Endodermal cell (in vitro differentiated cells): ENCODE measurements around the gene SPATS2. TPM values are rescaled to one million over a fixed set of nuclear protein-coding genes. Genes with fewer than 3 reads are reported as not detected.

Experiments
- DNase-seq: peaks from one replicate; pipeline ENCODE4 v3.0.0-alpha.2; 2017
- H3K27ac ChIP-seq: 2 replicates; pipeline ENCODE4 v1.5.1; 2013; ENCODE audit warnings: mild to moderate bottlenecking, low read depth, low read length, moderate library complexity
- H3K27me3 ChIP-seq: 2 replicates; pipeline ENCODE4 v1.6.1; 2013; ENCODE audit warnings: mild to moderate bottlenecking, low read length, moderate library complexity; ENCODE audit not compliant: insufficient read depth, control insufficient read depth, poor library complexity, severe bottlenecking
- H3K36me3 ChIP-seq: 2 replicates; pipeline ENCODE4 v1.7.0; 2013; ENCODE audit warnings: mild to moderate bottlenecking, low read length, moderate library complexity; ENCODE audit not compliant: control insufficient read depth, insufficient read depth
- H3K4me1 ChIP-seq: one replicate; pipeline ENCODE4 v1.7.0; 2013; ENCODE audit warnings: low read length; ENCODE audit not compliant: control insufficient read depth, insufficient read depth
- H3K4me3 ChIP-seq: 2 replicates; pipeline ENCODE4 v1.5.1; 2013; ENCODE audit warnings: mild to moderate bottlenecking, low read length, moderate library complexity
- H3K9ac ChIP-seq: 2 replicates; pipeline ENCODE4 v1.6.1; 2013; ENCODE audit warnings: mild to moderate bottlenecking, low read length, moderate library complexity; ENCODE audit not compliant: poor library complexity, severe bottlenecking; ENCODE audit errors: extremely low read depth
- H3K9me3 ChIP-seq: 2 replicates; pipeline ENCODE4 v1.6.1; 2013; ENCODE audit warnings: mild to moderate bottlenecking, low read length, moderate library complexity; ENCODE audit not compliant: control insufficient read depth
- H3K27ac Mint-ChIP-seq: 2 replicates; pipeline ENCODE4 v1.8.0; 2020; ENCODE audit warnings: mixed read lengths
- H3K27me3 Mint-ChIP-seq: 2 replicates; pipeline ENCODE4 v1.8.0; 2021; ENCODE audit warnings: mild to moderate bottlenecking, mixed read lengths; ENCODE audit not compliant: insufficient read depth
- H3K36me3 Mint-ChIP-seq: 2 replicates; pipeline ENCODE4 v1.8.0; 2020; ENCODE audit warnings: low read depth, mixed read lengths
- H3K4me1 Mint-ChIP-seq: 2 replicates; pipeline ENCODE4 v1.8.0; 2020; ENCODE audit warnings: mixed read lengths
- H3K4me3 Mint-ChIP-seq: 2 replicates; pipeline ENCODE4 v1.8.0; 2020; ENCODE audit warnings: mild to moderate bottlenecking, moderate library complexity, mixed read lengths
- H3K9me3 Mint-ChIP-seq: 2 replicates; pipeline ENCODE4 v1.8.0; 2020; ENCODE audit warnings: mild to moderate bottlenecking, mixed read lengths
- WGBS, 2 experiments: methylation state at CpG; one replicate each; pipeline versions ENCODE4 v1.1.5 to v1.1.7; 2013; ENCODE audit warnings: missing lambda C conversion rate in 2 of 2, mixed read lengths in 1 of 2; ENCODE audit not compliant: insufficient coverage in 1 of 2, insufficient read length in 1 of 2; 5-methylcytosine and 5-hydroxymethylcytosine counted together
- total RNA-seq, 2 donors: library from RNA; stranded (reverse); fragmentation: NEBNext Ultra II Directional in 1 of 2; extraction: Animal tissue kit (Norgen Biotek cat#: 25700) in 1 of 2; gene quantifications; 2 replicates in 1 of 2; 3 replicates in 1 of 2; pipeline ENCODE4 v1.2.1, GENCODE V29; 2021
- TF ChIP-seq, protein P1 (sequence below): fragments of 200-600 bp; sonication (generic); conservative IDR thresholded peaks from 2 replicates; pipeline ENCODE4 v1.5.0; 2021; ENCODE audit warnings: antibody characterized with exemption, mild to moderate bottlenecking

Gene SPATS2
- total RNA-seq, 2 donors from 2014 or later, result 50.2 to 64.8 TPM

DNA sequence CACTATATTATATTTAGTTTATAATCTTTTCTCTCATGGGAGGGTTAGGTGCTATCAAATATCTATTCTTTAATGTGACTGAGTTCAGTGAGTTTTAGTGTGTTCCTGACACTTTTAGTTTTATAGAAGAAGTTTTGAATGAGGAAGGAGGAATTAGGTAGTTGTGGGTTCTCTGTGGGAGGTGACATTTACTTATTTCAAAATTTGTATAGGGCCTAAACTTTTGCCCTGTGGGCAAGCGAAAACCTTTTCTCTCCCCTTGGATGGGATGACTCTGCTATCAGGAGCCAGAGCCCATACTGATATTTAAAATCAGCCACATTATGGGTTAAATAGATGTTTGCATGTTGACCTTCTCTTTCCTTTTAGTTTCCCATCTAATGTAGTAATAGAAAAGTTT lies 43.6 kb downstream of the SPATS2 start:
- TF ChIP-seq, protein P1, sequence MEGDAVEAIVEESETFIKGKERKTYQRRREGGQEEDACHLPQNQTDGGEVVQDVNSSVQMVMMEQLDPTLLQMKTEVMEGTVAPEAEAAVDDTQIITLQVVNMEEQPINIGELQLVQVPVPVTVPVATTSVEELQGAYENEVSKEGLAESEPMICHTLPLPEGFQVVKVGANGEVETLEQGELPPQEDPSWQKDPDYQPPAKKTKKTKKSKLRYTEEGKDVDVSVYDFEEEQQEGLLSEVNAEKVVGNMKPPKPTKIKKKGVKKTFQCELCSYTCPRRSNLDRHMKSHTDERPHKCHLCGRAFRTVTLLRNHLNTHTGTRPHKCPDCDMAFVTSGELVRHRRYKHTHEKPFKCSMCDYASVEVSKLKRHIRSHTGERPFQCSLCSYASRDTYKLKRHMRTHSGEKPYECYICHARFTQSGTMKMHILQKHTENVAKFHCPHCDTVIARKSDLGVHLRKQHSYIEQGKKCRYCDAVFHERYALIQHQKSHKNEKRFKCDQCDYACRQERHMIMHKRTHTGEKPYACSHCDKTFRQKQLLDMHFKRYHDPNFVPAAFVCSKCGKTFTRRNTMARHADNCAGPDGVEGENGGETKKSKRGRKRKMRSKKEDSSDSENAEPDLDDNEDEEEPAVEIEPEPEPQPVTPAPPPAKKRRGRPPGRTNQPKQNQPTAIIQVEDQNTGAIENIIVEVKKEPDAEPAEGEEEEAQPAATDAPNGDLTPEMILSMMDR, result no peak
- Mint-ChIP-seq H3K27ac (no peak overlapping the region), H3K9me3 (no peaks in the 10 kb centered on the region), H3K4me3 (no peak overlapping the region), H3K4me1 (no peaks in the 10 kb centered on the region), H3K36me3 (peaks cover 9% of the 10 kb centered on the region), H3K27me3 (no peaks in the 10 kb centered on the region)
- H3K9me3 ChIP-seq, result no peaks in the 10 kb centered on the region
- no peaks in the 10 kb centered on the region for H3K27me3 ChIP-seq
- no peak overlapping the region for H3K27ac ChIP-seq
- H3K36me3 ChIP-seq, result peaks cover 13% of the 10 kb centered on the region
- DNase-seq, result no peak
- H3K4me1 ChIP-seq, result no peaks in the 10 kb centered on the region
- H3K9ac ChIP-seq, result no peak overlapping the region
- no peak overlapping the region for H3K4me3 ChIP-seq
- 95% methylated on average over 1 of the region's 1 CpG; no CpG with 5 or more reads in 1 of the 2 experiments for WGBS, 2 experiments

DNA sequence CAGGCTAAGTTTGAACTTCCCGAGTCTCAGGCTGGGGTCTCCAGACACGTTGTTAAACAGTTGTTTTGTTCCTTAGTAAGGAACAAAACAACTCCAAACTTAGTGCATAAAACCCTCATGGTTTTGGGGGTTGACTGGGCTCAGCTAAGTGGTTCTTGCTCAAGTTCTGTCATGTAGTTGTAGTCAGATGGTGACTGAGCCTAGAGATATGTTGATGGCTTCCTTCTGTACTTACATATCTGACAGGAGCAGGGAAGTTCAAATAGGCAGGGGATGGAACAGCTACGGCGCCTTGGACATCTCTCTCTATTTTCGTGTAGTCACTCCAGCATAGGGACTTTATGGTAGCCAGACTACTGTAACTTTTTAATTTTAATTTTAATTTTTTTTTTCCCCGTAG lies 45.7 kb downstream of the SPATS2 start:
- DNase-seq, result no peak
- no peaks in the 10 kb centered on the region for H3K4me1 ChIP-seq
- TF ChIP-seq, protein P1, result no peak
- Mint-ChIP-seq H3K4me3 (no peak overlapping the region), H3K27me3 (no peaks in the 10 kb centered on the region), H3K27ac (no peak overlapping the region), H3K36me3 (peaks cover 7% of the 10 kb centered on the region), H3K4me1 (no peaks in the 10 kb centered on the region), H3K9me3 (no peaks in the 10 kb centered on the region)
- H3K27me3 ChIP-seq, result no peaks in the 10 kb centered on the region
- no peaks in the 10 kb centered on the region for H3K9me3 ChIP-seq
- H3K9ac ChIP-seq, result no peak overlapping the region
- H3K36me3 ChIP-seq, result peaks cover 3% of the 10 kb centered on the region
- H3K4me3 ChIP-seq, result no peak overlapping the region
- no peak overlapping the region for H3K27ac ChIP-seq
- WGBS, 2 experiments, result 87 to 90% methylated on average over 3 to 6 of the region's 6 CpGs

DNA sequence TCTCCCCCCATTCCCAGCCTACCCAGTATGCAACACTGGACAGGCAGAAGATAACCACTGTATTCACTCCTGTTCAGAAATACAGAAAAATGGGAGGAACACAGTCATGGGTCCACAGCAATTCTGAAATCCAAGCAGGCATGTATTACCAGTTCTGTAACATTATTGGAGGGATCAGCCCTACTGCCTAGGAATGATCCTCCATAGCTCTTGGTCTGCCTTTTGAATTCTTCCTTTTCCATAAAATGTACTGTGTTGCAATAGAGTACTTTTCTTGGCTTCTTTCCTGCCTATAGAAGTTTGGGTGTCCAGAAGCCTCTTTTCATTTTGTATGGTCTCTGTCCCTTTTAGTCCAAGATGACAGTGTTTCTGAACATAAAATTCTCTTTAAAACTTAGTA lies 46.5 kb downstream of the SPATS2 start:
- DNase-seq, result no peak
- peaks cover 7% of the 10 kb centered on the region for H3K36me3 Mint-ChIP-seq
- Histone ChIP-seq H3K4me1 (no peaks in the 10 kb centered on the region), H3K27me3 (no peaks in the 10 kb centered on the region), H3K36me3 (peaks cover 3% of the 10 kb centered on the region), H3K27ac (no peak overlapping the region), H3K4me3 (no peak overlapping the region), H3K9ac (no peak overlapping the region), H3K9me3 (no peaks in the 10 kb centered on the region)
- H3K27ac Mint-ChIP-seq, result no peak overlapping the region
- no peaks in the 10 kb centered on the region for H3K9me3 Mint-ChIP-seq
- peaks cover 2% of the 10 kb centered on the region for H3K4me1 Mint-ChIP-seq
- H3K27me3 Mint-ChIP-seq, result no peaks in the 10 kb centered on the region
- TF ChIP-seq, protein P1, result no peak
- H3K4me3 Mint-ChIP-seq, result no peak overlapping the region
